Ovary (tissue), 9 donors: ENCODE results near the gene MAP1LC3A. TPM values are rescaled to one million over a fixed set of nuclear protein-coding genes. Genes with fewer than 3 reads are reported as not detected.

ENCODE experiments used
- DNase-seq, 5 donors: peaks; one replicate each; pipeline ENCODE4 v3.0.0-alpha.2; 2019 to 2020
- H3K27ac ChIP-seq, 2 donors: fragments of 200-600 bp; one replicate each; pipeline versions ENCODE4 v1.5.1 to v1.8.0; 2019 to 2022
- H3K27me3 ChIP-seq: fragments of 200-600 bp; one replicate; pipeline ENCODE4 v1.8.0; 2022
- H3K36me3 ChIP-seq: fragments of 200-600 bp; sonication (generic); one replicate; pipeline ENCODE4 v1.5.1; 2019
- H3K4me1 ChIP-seq: one replicate; pipeline ENCODE4 v1.8.1; 2013; ENCODE audit warnings: mild to moderate bottlenecking, moderate library complexity; ENCODE audit not compliant: insufficient read depth
- H3K4me3 ChIP-seq: fragments of 200-600 bp; sonication (generic); one replicate; pipeline ENCODE4 v1.5.1; 2017
- H3K9me3 ChIP-seq, 2 donors: fragments of 200-600 bp in 1 of 2; sonication (generic) in 1 of 2; one replicate each; pipeline versions ENCODE4 v1.5.1 to v1.8.1; 2013 to 2019; ENCODE audit warnings: mild to moderate bottlenecking in 1 of 2, moderate library complexity in 1 of 2
- EP300 ChIP-seq: sonication (generic); formaldehyde crosslinking; IDR thresholded peaks from one replicate; pipeline ENCODE4 v1.6.1; 2017; ENCODE audit warnings: antibody characterized with exemption
- POLR2A ChIP-seq: fragments of 450-650 bp; IDR thresholded peaks from one replicate; pipeline ENCODE4 v1.6.1; 2017; ENCODE audit warnings: antibody characterized with exemption, mild to moderate bottlenecking, moderate library complexity
- WGBS, 3 donors: extraction: QIAGEN DNeasy Blood & Tissue Kit in 1 of 3; methylation state at CpG; one replicate each; pipeline versions ENCODE4 v1.1.5 to v1.1.7; 2013 to 2017; 5-methylcytosine and 5-hydroxymethylcytosine counted together
- intact Hi-C, 4 donors: fragments of 100-400 bp; cut with DNase I; formaldehyde crosslinking; loops; one replicate each; pipeline versions ENCODE4 v1.11.0 to v1.15.1; 2022 to 2023
- polyA plus RNA-seq, 2 donors: library from polyadenylated mRNA; stranded (reverse); fragments of 200-250 nt in 1 of 2; fragments of 350-450 nt in 1 of 2; fragmentation: Illumina TruSeq in 1 of 2; extraction: RNeasy Lipid Tissue Mini Kit (QIAGEN cat#74804) in 1 of 2; gene quantifications; one replicate each; pipeline ENCODE4 v1.2.3, GENCODE V29; 2013 to 2014
- total RNA-seq, 7 donors: library from RNA; depleted of rRNA in 2 of 7; stranded (reverse); fragments of >200 nt in 2 of 7; fragmentation: NEBNext Ultra II Directional in 3 of 7; extraction: Animal tissue kit (Norgen Biotek cat#: 25700) in 3 of 7; gene quantifications; one replicate each; pipeline versions ENCODE4 v1.1.0 to v1.2.4, GENCODE V29; 2016 to 2023
- TF ChIP-seq, protein P1 (sequence below), 3 donors: fragments of 450-650 bp in 2 of 3; fragments of 200-600 bp in 1 of 3; IDR thresholded peaks; one replicate each; pipeline versions ENCODE4 v1.5.1 to v1.8.0; 2016 to 2022; ENCODE audit warnings: antibody characterized with exemption in 3 of 3, mild to moderate bottlenecking in 1 of 3
- donor health status: DM: no; HTN: no; CAD: no; lungs with moderate emphysema.
- donor health status: DM: no; HTN: no; CAD: no.
- donor health status: Bipolar disorder and iron deficiency.
- donor health status: DM: yes; HTN: yes; CAD: no.
- donor health status: DM: no; HTN: no; CAD: no.
- donor health status: DM: yes; HTN: yes; CAD: no.

MAP1LC3A gene
- total and polyA plus RNA-seq, 9 donors, result 3.4 to 66.1 (median 36.0) TPM

DNA sequence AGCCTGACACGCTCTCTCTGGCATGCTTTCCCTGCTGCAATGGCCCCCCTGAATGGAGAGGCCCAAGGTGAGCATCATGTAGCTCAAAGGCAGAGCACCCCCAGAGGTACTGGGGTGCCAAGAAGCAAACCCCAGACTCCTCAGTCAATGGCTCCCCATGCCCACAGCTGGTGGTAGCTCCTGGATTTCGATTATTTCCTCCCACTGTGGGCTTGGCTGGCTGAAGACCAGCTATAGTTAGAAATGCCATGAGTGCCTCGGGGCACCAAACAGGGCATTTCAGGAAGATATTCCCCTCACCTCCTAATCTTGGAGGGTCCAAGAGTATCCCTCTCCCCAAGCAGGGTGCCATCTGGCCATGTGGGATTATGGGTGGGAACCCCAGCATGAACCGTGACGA is 16.8 kb downstream of the MAP1LC3A start:
- intact Hi-C loops, result no loop called here

DNA sequence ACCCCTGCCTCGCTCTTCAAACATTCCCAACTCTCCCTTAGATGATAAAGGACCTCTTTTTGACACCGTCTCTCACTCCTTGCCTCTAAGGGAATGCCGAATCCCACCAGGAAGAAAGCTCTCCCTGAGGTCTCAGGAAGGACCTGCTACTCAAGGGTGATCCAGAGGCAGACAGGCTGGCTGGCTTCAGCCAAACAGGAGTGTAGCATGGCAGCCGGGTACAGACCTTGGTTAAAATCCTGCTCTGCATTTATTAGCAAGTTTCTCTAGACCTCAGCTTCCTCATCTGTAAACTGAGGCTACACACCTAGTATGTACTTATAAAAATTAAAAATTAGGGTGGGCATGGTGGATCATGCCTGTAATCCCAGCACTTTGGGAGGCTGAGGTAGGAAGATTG is 17.2 kb downstream of the MAP1LC3A start:
- WGBS, 3 donors, result 97% methylated on average over 4 of the region's 4 CpGs
- intact Hi-C loops, result no loop called here
- Histone ChIP-seq H3K4me1 (no peaks in the 10 kb centered on the region), H3K27me3 (no peaks in the 10 kb centered on the region), H3K4me3 (no peak overlapping the region), H3K36me3 (no peaks in the 10 kb centered on the region), H3K9me3 (no peaks in the 10 kb centered on the region), H3K27ac (no peak overlapping the region)
- TF ChIP-seq, protein P1, sequence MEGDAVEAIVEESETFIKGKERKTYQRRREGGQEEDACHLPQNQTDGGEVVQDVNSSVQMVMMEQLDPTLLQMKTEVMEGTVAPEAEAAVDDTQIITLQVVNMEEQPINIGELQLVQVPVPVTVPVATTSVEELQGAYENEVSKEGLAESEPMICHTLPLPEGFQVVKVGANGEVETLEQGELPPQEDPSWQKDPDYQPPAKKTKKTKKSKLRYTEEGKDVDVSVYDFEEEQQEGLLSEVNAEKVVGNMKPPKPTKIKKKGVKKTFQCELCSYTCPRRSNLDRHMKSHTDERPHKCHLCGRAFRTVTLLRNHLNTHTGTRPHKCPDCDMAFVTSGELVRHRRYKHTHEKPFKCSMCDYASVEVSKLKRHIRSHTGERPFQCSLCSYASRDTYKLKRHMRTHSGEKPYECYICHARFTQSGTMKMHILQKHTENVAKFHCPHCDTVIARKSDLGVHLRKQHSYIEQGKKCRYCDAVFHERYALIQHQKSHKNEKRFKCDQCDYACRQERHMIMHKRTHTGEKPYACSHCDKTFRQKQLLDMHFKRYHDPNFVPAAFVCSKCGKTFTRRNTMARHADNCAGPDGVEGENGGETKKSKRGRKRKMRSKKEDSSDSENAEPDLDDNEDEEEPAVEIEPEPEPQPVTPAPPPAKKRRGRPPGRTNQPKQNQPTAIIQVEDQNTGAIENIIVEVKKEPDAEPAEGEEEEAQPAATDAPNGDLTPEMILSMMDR (IDR thresholded peaks at IDR 0.05), result no peak
- TF ChIP-seq POLR2A (no peak), EP300 (no peak)
- DNase-seq, result peak in 1 of 5 donors; percentile 1

More for the DNA sequence above, 16.8 kb downstream of the MAP1LC3A start:
- Histone ChIP-seq H3K9me3 (no peaks in the 10 kb centered on the region), H3K27ac (no peak overlapping the region), H3K27me3 (no peaks in the 10 kb centered on the region), H3K4me3 (no peak overlapping the region), H3K36me3 (no peaks in the 10 kb centered on the region), H3K4me1 (no peaks in the 10 kb centered on the region)
- WGBS, 3 donors, result 91 to 96% (median 96%) methylated on average over 5 of the region's 5 CpGs
- TF ChIP-seq EP300 (no peak), POLR2A (no peak)
- TF ChIP-seq, protein P1 (IDR thresholded peaks at IDR 0.05), result no peak
- DNase-seq, result peak in 1 of 5 donors; percentile 2

DNA sequence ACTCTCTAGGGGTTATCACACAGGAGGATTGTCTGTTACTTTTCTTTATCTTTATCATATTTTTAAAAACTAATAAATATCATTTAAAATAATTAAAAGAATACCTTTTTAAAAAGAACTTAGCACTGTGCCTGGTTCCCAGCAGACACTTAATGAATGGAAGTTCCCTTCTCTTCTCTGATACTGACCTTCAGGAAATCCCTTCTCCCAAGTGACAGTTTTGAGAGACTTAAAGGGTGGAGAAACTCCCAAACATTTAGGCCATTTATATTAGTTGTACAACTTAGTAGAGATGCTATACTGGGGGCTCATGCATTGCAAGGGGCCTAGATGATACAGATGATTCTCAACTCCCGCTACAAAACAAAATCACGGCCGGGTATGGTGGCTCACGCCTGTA is 18.5 kb downstream of the MAP1LC3A start:
- WGBS, 3 donors, result 97 to 98% (median 97%) methylated on average over 4 of the region's 4 CpGs
- H3K36me3 ChIP-seq, result no peaks in the 10 kb centered on the region
- intact Hi-C loops, result no loop called here
- DNase-seq, result no peak
- no peak for TF ChIP-seq EP300
- TF ChIP-seq, protein P1 (IDR thresholded peaks at IDR 0.05), result no peak
- TF ChIP-seq POLR2A, result no peak
- H3K4me1 ChIP-seq, result no peaks in the 10 kb centered on the region
- H3K27ac ChIP-seq, result no peak overlapping the region
- no peaks in the 10 kb centered on the region for H3K9me3 ChIP-seq
- no peaks in the 10 kb centered on the region for H3K27me3 ChIP-seq
- no peak overlapping the region for H3K4me3 ChIP-seq

DNA sequence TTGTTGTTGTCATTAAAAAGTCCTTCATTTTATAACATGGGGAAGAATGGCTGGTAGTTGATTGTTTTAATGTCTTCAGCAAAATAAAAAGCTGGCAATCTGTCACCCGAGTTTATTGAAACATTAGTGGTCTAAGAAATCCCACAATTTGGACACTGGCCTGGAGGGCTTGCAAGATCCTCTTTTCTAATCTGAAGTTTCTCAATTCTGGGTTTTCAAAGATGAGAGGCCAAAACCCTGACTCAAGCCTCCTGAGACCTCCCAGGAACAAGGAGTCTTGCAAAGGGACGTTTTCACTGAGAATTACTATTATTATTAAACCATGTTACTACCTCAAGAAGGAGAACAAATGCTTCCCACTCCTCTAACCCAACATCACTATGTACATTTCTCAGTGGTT is 19.5 kb downstream of the MAP1LC3A start:
- Histone ChIP-seq H3K27ac (no peak overlapping the region), H3K4me3 (no peak overlapping the region), H3K4me1 (no peaks in the 10 kb centered on the region), H3K36me3 (no peaks in the 10 kb centered on the region), H3K9me3 (no peaks in the 10 kb centered on the region), H3K27me3 (no peaks in the 10 kb centered on the region)
- intact Hi-C loops, result no loop called here
- no peak for TF ChIP-seq EP300
- peak in 1 of 5 donors; percentile 6 for DNase-seq
- 28 to 45% (median 35%) methylated on average over 2 of the region's 2 CpGs for WGBS, 3 donors

DNA sequence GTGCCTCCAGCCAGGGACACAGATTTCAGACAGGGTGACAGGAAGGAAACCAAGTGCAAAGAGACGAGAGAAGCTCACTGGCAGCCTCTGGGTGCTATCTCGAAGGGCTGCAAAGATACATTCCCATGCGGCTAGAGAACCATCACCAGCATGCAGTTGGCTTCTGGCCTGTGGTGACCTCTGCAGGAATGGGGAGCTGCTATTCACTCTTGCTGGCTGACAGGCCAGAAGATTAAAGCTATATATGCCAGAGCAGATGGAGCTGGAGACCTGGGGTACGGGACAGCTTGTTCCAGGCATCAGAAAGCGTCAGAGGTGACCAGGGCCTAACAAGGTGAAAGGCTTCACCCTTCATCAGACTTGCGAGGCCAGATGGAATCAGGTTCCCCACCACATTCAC is 20.0 kb downstream of the MAP1LC3A start:
- Histone ChIP-seq H3K27ac (no peak overlapping the region), H3K9me3 (no peaks in the 10 kb centered on the region), H3K36me3 (no peaks in the 10 kb centered on the region), H3K4me1 (no peaks in the 10 kb centered on the region), H3K4me3 (no peak overlapping the region), H3K27me3 (no peaks in the 10 kb centered on the region)
- intact Hi-C loops, result no loop called here
- DNase-seq, result peak in 1 of 5 donors; percentile 13
- WGBS, 3 donors, result 70 to 76% (median 76%) methylated on average over 6 of the region's 6 CpGs
- TF ChIP-seq POLR2A (no peak), EP300 (no peak)
- TF ChIP-seq, protein P1 (IDR thresholded peaks at IDR 0.05), result no peak
